Panc1 (cell line): ENCODE measurements around the gene FPR2. TPM values are rescaled to one million over a fixed set of nuclear protein-coding genes. Genes with fewer than 3 reads are reported as not detected.

ENCODE experiments used
- ATAC-seq: fragments of 200-7000 bp; cut with Tn5 transposase; 2 replicates; pipeline ENCODE4 v1.9.1; 2020; ENCODE audit warnings: mild to moderate bottlenecking, moderate library complexity
- BruUV-seq: library from RNA; stranded (reverse); fragments of 400-500 nt; replicated peaks from 2 replicates; lab custom pipeline; 2021; lab: Mats Ljungman, UMichigan
- CTCF ChIA-PET: fragments of 300-600 bp; sonication (Branson Sonifier 250); formaldehyde crosslinking; loops from one replicate; lab custom pipeline; 2022; ENCODE audit warnings: antibody characterized with exemption; lab: Charles Lee
- POLR2A ChIA-PET: fragments of 300-600 bp; sonication (Branson Sonifier 250); formaldehyde crosslinking; loops from one replicate; lab custom pipeline; 2022; ENCODE audit warnings: antibody characterized with exemption; lab: Charles Lee
- DNase-seq: peaks from one replicate; pipeline ENCODE4 v3.0.0-alpha.2; 2010; ENCODE audit warnings: low read depth, low spot score
- H3K27ac ChIP-seq: 2 replicates; pipeline ENCODE4 v1.5.1; 2011; ENCODE audit warnings: mild to moderate bottlenecking, low read length, inconsistent platforms
- H3K27me3 ChIP-seq: fragments of 200-500 bp; sonication (Bioruptor generic); 2 replicates; pipeline ENCODE4 v1.6.0; 2014; ENCODE audit warnings: low read length, inconsistent platforms; ENCODE audit not compliant: control insufficient read depth, insufficient read depth
- H3K36me3 ChIP-seq: fragments of 200-500 bp; sonication (Bioruptor generic); 2 replicates; pipeline ENCODE4 v1.5.1; 2014; ENCODE audit warnings: inconsistent platforms, mild to moderate bottlenecking, low read length, moderate library complexity; ENCODE audit not compliant: control insufficient read depth, insufficient read depth
- H3K4me1 ChIP-seq: 2 replicates; pipeline ENCODE4 v1.5.1; 2011; ENCODE audit warnings: inconsistent platforms, mild to moderate bottlenecking, low read length, moderate library complexity; ENCODE audit not compliant: control insufficient read depth, insufficient read depth
- H3K4me3 ChIP-seq, 2 experiments: 2 replicates each; pipeline ENCODE4 v1.5.1; 2011 to 2012; ENCODE audit warnings: low read depth in 2 of 2, low read length in 2 of 2, mild to moderate bottlenecking in 2 of 2, inconsistent platforms in 1 of 2, moderate library complexity in 1 of 2
- H3K9me3 ChIP-seq: fragments of 200-500 bp; sonication (Bioruptor generic); 2 replicates; pipeline ENCODE4 v1.5.1; 2014; ENCODE audit warnings: low read depth, mild to moderate bottlenecking, inconsistent platforms, low read length, moderate library complexity; ENCODE audit not compliant: control insufficient read depth, insufficient read depth
- POLR2AphosphoS5 ChIP-seq: IDR thresholded peaks from 2 replicates; pipeline ENCODE4 v1.6.1; 2012; ENCODE audit warnings: mild to moderate bottlenecking, low read depth, low read length, moderate library complexity
- SIN3A ChIP-seq: IDR thresholded peaks from 2 replicates; pipeline ENCODE4 v1.6.1; 2012; ENCODE audit warnings: low read depth, mild to moderate bottlenecking, low read length, moderate library complexity, borderline replicate concordance; ENCODE audit not compliant: insufficient read depth
- TCF7L2 ChIP-seq: IDR thresholded peaks from 2 replicates; pipeline ENCODE4 v1.6.1; 2011; ENCODE audit warnings: mild to moderate bottlenecking, low read depth, low read length, inconsistent platforms
- in situ Hi-C: cut with HindIII; loops from 2 replicates; pipeline ENCODE4 v1.10.0; 2016; ENCODE audit warnings: low sequenced_read_pairs, low pct_unique_long_range_greater_than_20kb
- intact Hi-C: fragments of 100-400 bp; cut with micrococcal nuclease; formaldehyde crosslinking; loops from one replicate; pipeline ENCODE4 v1.10.0; 2022; ENCODE audit not compliant: unreplicated experiment
- total RNA-seq: library from RNA; stranded (reverse); gene quantifications from one replicate; pipeline ENCODE4 v1.2.1, GENCODE V29; 2021; ENCODE audit not compliant: unreplicated experiment
- TF ChIP-seq, protein P1 (sequence below): fragments of 450-650 bp; IDR thresholded peaks from 2 replicates; pipeline ENCODE4 v1.5.1; 2017; ENCODE audit warnings: mild to moderate bottlenecking
- TF ChIP-seq, protein P2 (sequence below), 2 experiments: IDR thresholded peaks; 2 replicates each; pipeline ENCODE4 v1.6.1; 2011 to 2012; ENCODE audit warnings: low read depth in 2 of 2, control low read depth in 1 of 2, low read length in 1 of 2, mild to moderate bottlenecking in 1 of 2, moderate library complexity in 1 of 2; ENCODE audit not compliant: insufficient read depth in 1 of 2

The FPR2 gene
- total RNA-seq, 1 experiment from 2014 or later: not detected

- Histone ChIP-seq H3K9me3 (no peaks in the 10 kb centered on the region), H3K4me3 (no peak overlapping the region), H3K27me3 (no peaks in the 10 kb centered on the region), H3K36me3 (no peaks in the 10 kb centered on the region), H3K27ac (no peak overlapping the region), H3K4me1 (no peaks in the 10 kb centered on the region)
- DNase-seq: no peak
- in situ Hi-C loops: no loop called here
- no TSS peak for BruUV-seq
- intact Hi-C loops: no loop called here
- ChIA-PET CTCF (no interaction called here), POLR2A (no interaction called here)
- ATAC-seq: no peak
- TF ChIP-seq, protein P1, sequence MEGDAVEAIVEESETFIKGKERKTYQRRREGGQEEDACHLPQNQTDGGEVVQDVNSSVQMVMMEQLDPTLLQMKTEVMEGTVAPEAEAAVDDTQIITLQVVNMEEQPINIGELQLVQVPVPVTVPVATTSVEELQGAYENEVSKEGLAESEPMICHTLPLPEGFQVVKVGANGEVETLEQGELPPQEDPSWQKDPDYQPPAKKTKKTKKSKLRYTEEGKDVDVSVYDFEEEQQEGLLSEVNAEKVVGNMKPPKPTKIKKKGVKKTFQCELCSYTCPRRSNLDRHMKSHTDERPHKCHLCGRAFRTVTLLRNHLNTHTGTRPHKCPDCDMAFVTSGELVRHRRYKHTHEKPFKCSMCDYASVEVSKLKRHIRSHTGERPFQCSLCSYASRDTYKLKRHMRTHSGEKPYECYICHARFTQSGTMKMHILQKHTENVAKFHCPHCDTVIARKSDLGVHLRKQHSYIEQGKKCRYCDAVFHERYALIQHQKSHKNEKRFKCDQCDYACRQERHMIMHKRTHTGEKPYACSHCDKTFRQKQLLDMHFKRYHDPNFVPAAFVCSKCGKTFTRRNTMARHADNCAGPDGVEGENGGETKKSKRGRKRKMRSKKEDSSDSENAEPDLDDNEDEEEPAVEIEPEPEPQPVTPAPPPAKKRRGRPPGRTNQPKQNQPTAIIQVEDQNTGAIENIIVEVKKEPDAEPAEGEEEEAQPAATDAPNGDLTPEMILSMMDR: no peak
- no peak for TF ChIP-seq SIN3A
- TF ChIP-seq, protein P2, sequence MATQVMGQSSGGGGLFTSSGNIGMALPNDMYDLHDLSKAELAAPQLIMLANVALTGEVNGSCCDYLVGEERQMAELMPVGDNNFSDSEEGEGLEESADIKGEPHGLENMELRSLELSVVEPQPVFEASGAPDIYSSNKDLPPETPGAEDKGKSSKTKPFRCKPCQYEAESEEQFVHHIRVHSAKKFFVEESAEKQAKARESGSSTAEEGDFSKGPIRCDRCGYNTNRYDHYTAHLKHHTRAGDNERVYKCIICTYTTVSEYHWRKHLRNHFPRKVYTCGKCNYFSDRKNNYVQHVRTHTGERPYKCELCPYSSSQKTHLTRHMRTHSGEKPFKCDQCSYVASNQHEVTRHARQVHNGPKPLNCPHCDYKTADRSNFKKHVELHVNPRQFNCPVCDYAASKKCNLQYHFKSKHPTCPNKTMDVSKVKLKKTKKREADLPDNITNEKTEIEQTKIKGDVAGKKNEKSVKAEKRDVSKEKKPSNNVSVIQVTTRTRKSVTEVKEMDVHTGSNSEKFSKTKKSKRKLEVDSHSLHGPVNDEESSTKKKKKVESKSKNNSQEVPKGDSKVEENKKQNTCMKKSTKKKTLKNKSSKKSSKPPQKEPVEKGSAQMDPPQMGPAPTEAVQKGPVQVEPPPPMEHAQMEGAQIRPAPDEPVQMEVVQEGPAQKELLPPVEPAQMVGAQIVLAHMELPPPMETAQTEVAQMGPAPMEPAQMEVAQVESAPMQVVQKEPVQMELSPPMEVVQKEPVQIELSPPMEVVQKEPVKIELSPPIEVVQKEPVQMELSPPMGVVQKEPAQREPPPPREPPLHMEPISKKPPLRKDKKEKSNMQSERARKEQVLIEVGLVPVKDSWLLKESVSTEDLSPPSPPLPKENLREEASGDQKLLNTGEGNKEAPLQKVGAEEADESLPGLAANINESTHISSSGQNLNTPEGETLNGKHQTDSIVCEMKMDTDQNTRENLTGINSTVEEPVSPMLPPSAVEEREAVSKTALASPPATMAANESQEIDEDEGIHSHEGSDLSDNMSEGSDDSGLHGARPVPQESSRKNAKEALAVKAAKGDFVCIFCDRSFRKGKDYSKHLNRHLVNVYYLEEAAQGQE (IDR thresholded peaks at IDR 0.05; ENCODE audit: insufficient read depth in 1 of 2, low read depth in 2 of 2, low read length in 1 of 2): no peak
- no peak for TF ChIP-seq POLR2AphosphoS5
- no peak for TF ChIP-seq TCF7L2
These were observed 54.1 kb downstream of the FPR2 start for GRCh38 chr19:51815043-51815442.

- no peaks in the 10 kb centered on the region for H3K9me3 ChIP-seq
- no peak for ATAC-seq
- no TSS peak for BruUV-seq
- no peaks in the 10 kb centered on the region for H3K36me3 ChIP-seq
- CTCF ChIA-PET: no interaction called here
- intact Hi-C loops: no loop called here
- POLR2A ChIA-PET: no interaction called here
- no peak for TF ChIP-seq POLR2AphosphoS5
- TF ChIP-seq, protein P2 (IDR thresholded peaks at IDR 0.05; ENCODE audit: insufficient read depth in 1 of 2, low read depth in 2 of 2, low read length in 1 of 2): no peak
- no peak for TF ChIP-seq TCF7L2
- H3K27me3 ChIP-seq: no peaks in the 10 kb centered on the region
- H3K4me3 ChIP-seq: no peak overlapping the region
- in situ Hi-C loops: no loop called here
- H3K27ac ChIP-seq: no peak overlapping the region
- no peaks in the 10 kb centered on the region for H3K4me1 ChIP-seq
- DNase-seq: no peak
These were observed 55.7 kb downstream of the FPR2 start for GRCh38 chr19:51816711-51817110.
